HepG2 (cell line): ENCODE results near the gene PLEKHA6. TPM values are rescaled to one million over a fixed set of nuclear protein-coding genes. Genes with fewer than 3 reads are reported as not detected.

Experiments
- ARID2 ChIP-seq: sonication (generic); formaldehyde crosslinking; IDR thresholded peaks from 2 replicates; pipeline ENCODE4 v1.8.1; 2022; ENCODE audit warnings: mild to moderate bottlenecking, missing genetic modification reagents, borderline replicate concordance
- EHMT2 ChIP-seq: fragments of 200-600 bp; sonication (generic); IDR thresholded peaks from 2 replicates; pipeline ENCODE4 v1.7.0; 2017; ENCODE audit warnings: antibody characterized with exemption, low read depth, low read length, borderline replicate concordance
- FOXK2 ChIP-seq: fragments of 450-650 bp; IDR thresholded peaks from 2 replicates; pipeline ENCODE4 v1.6.1; 2016
- MLX ChIP-seq: IDR thresholded peaks from 2 replicates; pipeline ENCODE4 v1.6.1; 2016
- MTA3 ChIP-seq: sonication (generic); formaldehyde crosslinking; IDR thresholded peaks from 2 replicates; pipeline ENCODE4 v1.4.0; 2020; ENCODE audit warnings: missing genetic modification reagents
- POLR2G ChIP-seq: fragments of 200-400 bp; formaldehyde crosslinking; IDR thresholded peaks from 2 replicates; pipeline ENCODE4 v1.6.1; 2018; ENCODE audit warnings: mild to moderate bottlenecking, low read depth, low read length, moderate library complexity
- TRIM22 ChIP-seq: fragments of 450-650 bp; IDR thresholded peaks from 2 replicates; pipeline ENCODE4 v1.6.1; 2017
- WIZ ChIP-seq: sonication (generic); formaldehyde crosslinking; IDR thresholded peaks from 2 replicates; pipeline ENCODE4 v1.5.1; 2020; ENCODE audit warnings: mild to moderate bottlenecking, missing genetic modification reagents
- ZBTB3 ChIP-seq: sonication (generic); formaldehyde crosslinking; IDR thresholded peaks from 2 replicates; pipeline ENCODE4 v1.4.0; 2020; ENCODE audit warnings: low read depth, mild to moderate bottlenecking, moderate library complexity, missing genetic modification reagents, borderline replicate concordance
- ZFP82 ChIP-seq: sonication (generic); formaldehyde crosslinking; IDR thresholded peaks from 2 replicates; pipeline ENCODE4 v1.5.1; 2020; ENCODE audit warnings: mild to moderate bottlenecking, missing genetic modification reagents, borderline replicate concordance
- ZHX2 ChIP-seq, 2 experiments: sonication (generic) in 1 of 2; formaldehyde crosslinking in 1 of 2; IDR thresholded peaks; 2 replicates each; pipeline versions ENCODE4 v1.6.1 to v1.9.0; 2014 to 2022; ENCODE audit warnings: antibody characterized with exemption in 1 of 2, borderline replicate concordance in 1 of 2, inconsistent platforms in 1 of 2, low read depth in 1 of 2, missing genetic modification reagents in 1 of 2
- ZNF275 ChIP-seq: sonication (generic); formaldehyde crosslinking; IDR thresholded peaks from 2 replicates; pipeline ENCODE4 v1.8.0; 2022; ENCODE audit warnings: missing genetic modification reagents, mild to moderate bottlenecking, inconsistent platforms, borderline replicate concordance
- ZNF503 ChIP-seq: sonication (generic); formaldehyde crosslinking; IDR thresholded peaks from 2 replicates; pipeline ENCODE4 v1.4.0; 2020; ENCODE audit warnings: missing genetic modification reagents
- ZNF749 ChIP-seq: sonication (generic); formaldehyde crosslinking; IDR thresholded peaks from 2 replicates; pipeline ENCODE4 v1.8.0; 2022; ENCODE audit warnings: mild to moderate bottlenecking, missing genetic modification reagents, moderate library complexity, borderline replicate concordance
- ZNF850 ChIP-seq: sonication (generic); formaldehyde crosslinking; conservative IDR thresholded peaks from 2 replicates; pipeline ENCODE4 v1.9.0; 2021; ENCODE audit warnings: mild to moderate bottlenecking, missing genetic modification reagents
- ZSCAN21 ChIP-seq: sonication (generic); formaldehyde crosslinking; IDR thresholded peaks from 2 replicates; pipeline ENCODE4 v1.8.0; 2022; ENCODE audit warnings: mild to moderate bottlenecking, missing genetic modification reagents, moderate library complexity, borderline replicate concordance
- polyA plus RNA-seq, 8 experiments: library from polyadenylated mRNA; depleted of rRNA in 3 of 8; stranded (reverse) in 7 of 8; unstranded in 1 of 8; fragments of >200 nt; fragmentation: Illumina TruSeq in 4 of 8; extraction: Trizol in 4 of 8; gene quantifications; 2 replicates each; pipeline versions ENCODE4 v1.2.1 to v1.2.3, GENCODE V29; 2011 to 2016; ENCODE audit warnings: low read depth in 4 of 8, missing spikeins in 1 of 8, mixed read lengths in 1 of 8; ENCODE audit not compliant: insufficient read depth in 1 of 8
- total RNA-seq, 5 experiments: library from RNA; depleted of rRNA; stranded (reverse); fragments of >200 nt; fragmentation: Illumina TruSeq; extraction: Trizol; gene quantifications; 2 replicates each; pipeline ENCODE4 v1.2.3, GENCODE V29; 2016; ENCODE audit warnings: low read depth in 1 of 5

The PLEKHA6 gene
- total and polyA plus RNA-seq, 2 of the 13 experiments (the other 11 are each of a cell fraction or from before 2014, with no cell fraction given): 5.3 to 11.4 TPM

- TF ChIP-seq ZNF275 (no peak), ZHX2 (IDR thresholded peaks at IDR 0.05; ENCODE audit: low read depth) (no peak), ZHX2 (CRISPR knock-in tag; IDR thresholded peaks at IDR 0.05; ENCODE audit: borderline replicate concordance) (no peak), ARID2 (no peak), ZBTB3 (CRISPR knock-in tag) (no peak), ZSCAN21 (CRISPR knock-in tag) (no peak), EHMT2 (no peak), MLX (peak; percentile 87), ZNF850 (CRISPR knock-in tag) (no peak), WIZ (CRISPR knock-in tag) (peak; percentile 74; the same call in 1 of the 2 replicates), ZNF749 (CRISPR knock-in tag) (no peak), MTA3 (CRISPR knock-in tag) (no peak), POLR2G (peak; percentile 58; the same call in 1 of the 2 replicates), ZFP82 (CRISPR knock-in tag) (peak; percentile 52; the same call in 1 of the 2 replicates), ZNF503 (CRISPR knock-in tag) (0 out of 2 replicates have a peak, but pooled peaks have one; percentile 53), TRIM22 (no peak), FOXK2 (peak; percentile 84)
Observed at GRCh38 chr1:204254031-204254661, 105.6 kb downstream of the PLEKHA6 start (continued).
